Esophagus (tissue), 2 donors: ENCODE measurements around the gene PLEKHG3. TPM values are rescaled to one million over a fixed set of nuclear protein-coding genes. Genes with fewer than 3 reads are reported as not detected.

Experiments used
- H3K27ac ChIP-seq, 2 donors: one replicate each; pipeline ENCODE4 v1.5.1; 2013; ENCODE audit warnings: low read depth in 2 of 2, mild to moderate bottlenecking in 2 of 2, inconsistent platforms in 1 of 2, low read length in 1 of 2, moderate library complexity in 1 of 2
- H3K27me3 ChIP-seq, 2 donors: one replicate each; pipeline ENCODE4 v1.6.1; 2013; ENCODE audit warnings: low read length in 2 of 2, control low read depth in 1 of 2, mild to moderate bottlenecking in 1 of 2; ENCODE audit not compliant: insufficient read depth in 2 of 2, control insufficient read depth in 1 of 2
- H3K36me3 ChIP-seq, 2 donors: one replicate each; pipeline ENCODE4 v1.6.1; 2013; ENCODE audit warnings: low read length in 1 of 2; ENCODE audit not compliant: control insufficient read depth in 2 of 2, insufficient read depth in 2 of 2
- H3K4me1 ChIP-seq, 2 donors: one replicate each; pipeline ENCODE4 v1.6.1; 2013; ENCODE audit warnings: low read length in 1 of 2; ENCODE audit not compliant: control insufficient read depth in 2 of 2, insufficient read depth in 2 of 2
- H3K4me3 ChIP-seq, 2 donors: one replicate each; pipeline ENCODE4 v1.5.1; 2013; ENCODE audit warnings: low read length in 2 of 2, mild to moderate bottlenecking in 2 of 2, low read depth in 1 of 2, moderate library complexity in 1 of 2
- H3K9me3 ChIP-seq, 2 donors: one replicate each; pipeline ENCODE4 v1.6.1; 2013; ENCODE audit warnings: mild to moderate bottlenecking in 2 of 2, low read depth in 1 of 2, low read length in 1 of 2, moderate library complexity in 1 of 2; ENCODE audit not compliant: control insufficient read depth in 2 of 2, insufficient read depth in 1 of 2
- WGBS, 2 donors: extraction: QIAGEN DNeasy Blood & Tissue Kit; methylation state at CpG; one replicate each; pipeline ENCODE4 v1.1.7; 2013; 5-methylcytosine and 5-hydroxymethylcytosine counted together
- polyA plus RNA-seq, 2 donors: library from polyadenylated mRNA; stranded (reverse); fragments of 200-250 nt; gene quantifications; one replicate each; pipeline ENCODE4 v1.2.3, GENCODE V29; 2013
- donor health status: healthy with polysubstance abuse.
- donor health status: Bipolar disorder and iron deficiency.

Gene PLEKHG3
- polyA plus RNA-seq, 2 donors: 23.1 to 27.1 TPM

DNA sequence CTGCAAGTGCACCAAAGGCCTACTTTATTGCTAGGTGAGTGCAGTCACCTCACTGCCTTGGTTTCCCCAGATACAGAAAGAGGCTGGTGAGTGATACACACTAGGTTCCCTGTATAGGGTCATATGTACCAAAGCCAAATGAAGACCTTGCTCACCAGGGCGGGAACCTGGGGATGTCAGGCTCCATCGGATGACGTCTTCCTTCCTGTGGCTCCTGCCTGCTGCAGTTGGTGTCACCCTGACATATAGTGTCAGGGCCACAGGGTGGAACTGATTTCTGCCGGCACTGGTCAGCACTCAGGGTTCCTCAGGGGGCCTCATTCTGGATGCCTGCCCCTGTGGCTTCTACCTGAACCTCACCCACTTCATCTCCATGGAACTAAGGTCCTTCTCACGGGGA is 43.1 kb downstream of the PLEKHG3 start:
- H3K27ac ChIP-seq: no peak overlapping the region
- WGBS, 2 donors: 83 to 86% methylated on average over 5 of the region's 5 CpGs

DNA sequence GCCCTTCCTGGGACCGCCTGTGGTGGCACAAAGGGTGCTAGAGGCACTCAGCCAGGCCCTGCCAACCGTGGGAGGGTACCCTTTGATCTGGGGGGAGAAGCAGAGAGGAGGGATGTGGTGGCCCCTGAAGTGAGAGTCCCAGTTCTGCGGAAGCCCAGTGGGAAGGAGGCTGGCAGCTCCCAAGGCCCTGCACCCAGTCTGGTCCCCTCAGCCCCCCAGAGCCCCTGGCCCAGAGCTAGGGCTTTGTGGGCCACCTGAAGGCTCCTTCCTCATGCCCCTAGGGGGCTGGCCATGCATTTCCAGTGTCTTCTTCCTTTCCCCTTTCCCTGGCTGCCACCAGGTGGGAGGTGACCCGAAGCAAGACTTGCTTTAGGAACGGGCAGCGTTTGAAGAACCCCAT is 44.3 kb downstream of the PLEKHG3 start:
- Histone ChIP-seq H3K36me3 (peaks cover 9 to 34% of the 10 kb centered on the region in 2 donors), H3K4me3 (no peak overlapping the region), H3K27ac (no peak overlapping the region), H3K4me1 (peaks cover 0 to 3% of the 10 kb centered on the region in 2 donors), H3K27me3 (no peaks in the 10 kb centered on the region), H3K9me3 (no peaks in the 10 kb centered on the region)
- 83 to 87% methylated on average over 6 of the region's 6 CpGs for WGBS, 2 donors

More for the DNA sequence above, 43.1 kb downstream of the PLEKHG3 start:
- Histone ChIP-seq H3K4me1 (peaks cover 0 to 3% of the 10 kb centered on the region in 2 donors), H3K9me3 (no peaks in the 10 kb centered on the region), H3K4me3 (no peak overlapping the region), H3K36me3 (peaks cover 20 to 45% of the 10 kb centered on the region in 2 donors), H3K27me3 (no peaks in the 10 kb centered on the region)

DNA sequence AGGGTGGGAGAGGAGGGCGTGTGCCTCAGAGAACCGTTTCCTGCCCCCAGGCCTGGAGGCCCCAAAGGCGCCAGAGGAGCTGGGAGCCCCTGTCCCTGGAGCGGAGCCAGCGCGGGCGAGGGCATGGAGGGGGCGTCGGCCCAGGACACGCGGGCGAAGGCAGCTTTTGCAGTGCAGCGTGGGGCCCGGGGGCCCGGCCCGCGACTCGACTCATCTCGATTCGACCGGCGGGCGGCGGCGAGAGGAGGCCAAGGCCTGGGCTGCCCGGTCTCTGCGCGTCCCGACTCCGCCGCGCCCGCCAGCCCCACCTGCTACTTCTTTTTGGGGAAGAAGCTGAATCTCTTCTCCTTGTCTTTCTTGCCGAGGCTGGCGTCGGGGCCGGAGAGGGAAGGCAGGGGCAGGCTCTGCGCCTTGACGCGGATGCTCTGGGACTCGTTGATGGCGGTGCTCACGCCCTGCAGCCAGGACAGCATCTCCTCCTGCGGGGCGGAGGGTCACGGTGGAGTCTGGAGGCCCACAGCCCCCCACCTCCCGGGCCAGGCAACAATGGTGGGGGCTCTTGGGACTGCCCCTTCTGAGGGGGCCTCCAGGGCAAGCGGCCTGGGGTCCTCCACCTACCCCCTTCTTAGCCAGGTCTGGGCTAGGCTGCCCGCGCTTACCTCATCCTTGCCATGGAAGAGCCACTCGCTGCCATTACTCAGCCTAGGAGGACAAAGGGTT is 44.9 kb downstream of the PLEKHG3 start:
- H3K27ac ChIP-seq: no peak overlapping the region
- WGBS, 2 donors: 91 to 93% methylated on average over 48 to 51 of the region's 51 CpGs
- H3K4me1 ChIP-seq: peaks cover 0 to 3% of the 10 kb centered on the region in 2 donors
- no peaks in the 10 kb centered on the region for H3K9me3 ChIP-seq
- H3K4me3 ChIP-seq: no peak overlapping the region
- H3K27me3 ChIP-seq: no peaks in the 10 kb centered on the region
- peaks cover 6 to 28% of the 10 kb centered on the region in 2 donors for H3K36me3 ChIP-seq

DNA sequence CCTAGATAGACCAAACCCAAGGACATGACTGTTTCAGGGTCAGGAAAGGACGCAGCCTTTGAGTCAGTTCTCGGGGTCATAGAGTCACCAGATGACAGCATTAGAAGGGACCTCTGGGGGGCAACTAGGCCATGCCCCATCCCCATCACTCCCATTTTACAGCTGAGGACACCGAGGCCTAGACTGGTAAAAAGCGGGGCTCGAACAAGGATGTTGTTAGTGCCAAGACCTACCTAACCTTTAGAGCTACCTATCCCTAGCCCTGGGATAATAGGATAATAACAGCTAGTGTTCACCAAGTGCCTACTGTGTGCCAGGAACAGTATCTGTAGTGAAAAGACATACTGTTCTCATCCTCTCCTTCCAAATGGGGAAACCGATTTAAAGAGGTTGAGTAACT is 48.7 kb downstream of the PLEKHG3 start:
- peaks cover 2 to 6% of the 10 kb centered on the region in 2 donors for H3K36me3 ChIP-seq
- no peak overlapping the region for H3K4me3 ChIP-seq
- H3K27ac ChIP-seq: no peak overlapping the region
- peaks cover 2 to 5% of the 10 kb centered on the region in 2 donors for H3K4me1 ChIP-seq
- no peaks in the 10 kb centered on the region for H3K27me3 ChIP-seq
- H3K9me3 ChIP-seq: no peaks in the 10 kb centered on the region
- 93 to 96% methylated on average over 6 of the region's 6 CpGs for WGBS, 2 donors

DNA sequence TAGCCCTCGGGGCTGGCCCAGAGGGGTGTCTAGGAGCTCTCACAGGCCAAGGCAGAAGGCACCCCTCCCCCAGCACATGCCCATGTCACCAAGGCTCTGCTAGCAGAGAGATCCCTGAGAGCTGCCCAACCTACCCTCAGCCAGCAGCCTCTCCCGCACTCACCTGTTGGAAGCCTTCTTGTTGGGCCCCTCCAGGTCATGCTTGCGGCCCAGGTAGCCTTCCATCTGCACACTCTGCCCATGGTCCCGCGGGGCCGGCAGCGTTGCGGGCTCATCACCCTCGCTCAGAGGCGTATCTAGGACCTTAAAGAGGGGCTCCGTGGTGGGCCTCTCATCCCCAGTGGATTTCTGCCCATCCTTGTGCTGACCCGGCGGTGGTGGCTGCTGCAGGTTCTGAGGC is 49.1 kb downstream of the PLEKHG3 start:
- Histone ChIP-seq H3K9me3 (no peaks in the 10 kb centered on the region), H3K27me3 (no peaks in the 10 kb centered on the region), H3K4me1 (peaks cover 4 to 10% of the 10 kb centered on the region in 2 donors), H3K4me3 (no peak overlapping the region), H3K36me3 (peaks cover 0 to 5% of the 10 kb centered on the region in 2 donors), H3K27ac (no peak overlapping the region)
- 95% methylated on average over 13 of the region's 13 CpGs for WGBS, 2 donors

DNA sequence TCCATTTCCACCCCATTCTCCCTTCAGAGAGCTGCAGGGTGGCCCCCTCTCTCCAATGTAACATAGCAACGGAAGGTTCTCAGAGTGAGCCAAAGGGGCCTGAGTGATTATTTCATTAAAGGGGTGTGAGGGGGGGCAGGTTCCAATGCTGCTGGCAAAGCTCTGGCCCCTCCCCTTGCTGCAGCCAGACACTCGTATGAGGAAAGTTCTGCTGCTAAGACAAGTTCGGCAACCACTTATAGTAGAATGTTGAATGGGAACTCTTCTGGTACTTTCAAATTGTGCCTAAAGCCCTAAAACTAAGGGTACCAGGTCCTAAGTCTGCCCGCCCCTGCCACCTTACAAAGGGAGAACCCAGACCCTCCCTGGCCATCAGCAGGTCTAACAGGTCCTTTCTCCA is 49.8 kb downstream of the PLEKHG3 start:
- H3K4me1 ChIP-seq: peaks cover 5 to 10% of the 10 kb centered on the region in 2 donors
- no peak overlapping the region for H3K4me3 ChIP-seq
- H3K9me3 ChIP-seq: no peaks in the 10 kb centered on the region
- no peak overlapping the region for H3K27ac ChIP-seq
- WGBS, 2 donors: 87 to 88% methylated on average over 4 of the region's 4 CpGs
- H3K36me3 ChIP-seq: peaks cover 0 to 3% of the 10 kb centered on the region in 2 donors
- no peaks in the 10 kb centered on the region for H3K27me3 ChIP-seq

DNA sequence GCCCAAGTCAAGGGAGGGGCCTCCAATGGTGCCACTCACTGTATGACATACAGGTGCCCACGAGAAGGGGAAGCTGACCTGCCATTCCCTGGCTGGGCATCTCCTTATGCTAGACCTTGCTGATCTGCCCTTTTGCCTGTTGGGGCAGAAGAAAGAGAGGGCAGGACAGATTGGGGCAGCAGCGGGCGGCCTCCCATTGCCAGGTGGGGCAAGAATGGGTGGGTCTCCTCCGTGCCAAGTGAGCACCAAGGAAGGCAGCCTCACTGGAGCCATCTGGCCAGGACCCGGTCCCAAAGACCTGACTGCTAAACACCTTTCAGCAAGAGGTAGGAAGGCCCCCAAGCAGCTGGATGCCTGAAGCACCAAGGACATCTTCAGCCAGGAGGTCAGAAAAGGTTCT is 50.5 kb downstream of the PLEKHG3 start:
- Histone ChIP-seq H3K4me1 (peaks cover 8 to 11% of the 10 kb centered on the region in 2 donors), H3K27me3 (no peaks in the 10 kb centered on the region), H3K9me3 (no peaks in the 10 kb centered on the region), H3K4me3 (no peak overlapping the region), H3K27ac (no peak overlapping the region), H3K36me3 (peaks cover 0 to 3% of the 10 kb centered on the region in 2 donors)
- 76 to 77% methylated on average over 5 of the region's 5 CpGs for WGBS, 2 donors

DNA sequence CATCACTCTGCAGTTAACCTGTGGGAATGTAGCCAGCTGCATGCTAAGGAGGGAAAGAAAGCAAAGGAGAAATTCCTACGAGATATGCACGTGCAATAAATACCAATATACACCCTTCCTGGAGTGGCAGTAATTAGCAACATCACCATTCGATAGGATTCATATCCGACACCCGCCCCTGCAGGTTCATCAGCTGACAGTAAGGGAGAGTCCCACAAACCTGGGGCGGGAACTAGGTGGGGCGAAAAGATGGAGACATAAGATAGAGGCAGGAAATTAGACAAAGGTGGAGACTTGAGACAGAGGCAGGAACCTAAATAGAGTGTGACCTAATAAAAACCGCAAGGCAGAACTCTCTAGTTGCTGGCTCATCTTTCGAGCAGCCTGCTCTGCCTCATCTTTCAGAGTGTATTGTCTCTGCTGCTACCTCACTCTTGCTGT is 51.6 kb downstream of the PLEKHG3 start:
- 39 to 45% methylated on average over 9 of the region's 9 CpGs for WGBS, 2 donors
- H3K27me3 ChIP-seq: no peaks in the 10 kb centered on the region
- no peaks in the 10 kb centered on the region for H3K36me3 ChIP-seq
- H3K4me3 ChIP-seq: no peak overlapping the region
- no peaks in the 10 kb centered on the region for H3K9me3 ChIP-seq
- no peak overlapping the region for H3K27ac ChIP-seq
- H3K4me1 ChIP-seq: peaks cover 8 to 13% of the 10 kb centered on the region in 2 donors

DNA sequence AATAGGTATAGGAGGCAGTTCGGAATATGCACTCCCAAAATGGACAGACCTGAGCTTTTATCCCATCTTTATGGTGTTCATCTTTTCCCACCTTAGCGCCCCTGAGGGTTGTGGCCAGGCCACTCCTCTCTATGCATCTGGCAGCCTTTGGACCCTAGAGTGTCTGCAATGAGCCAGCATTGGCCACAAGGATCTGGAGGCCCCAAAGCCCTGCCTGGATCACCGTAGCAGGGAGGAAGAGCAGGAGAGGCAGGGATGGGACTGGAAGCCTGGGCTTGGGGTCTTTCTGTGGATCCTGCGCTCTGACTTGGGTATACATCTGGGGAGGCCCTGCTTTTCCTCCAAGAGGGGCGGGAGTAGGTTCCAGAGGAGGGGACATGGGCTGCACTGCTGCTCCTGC is 52.5 kb downstream of the PLEKHG3 start:
- Histone ChIP-seq H3K9me3 (no peaks in the 10 kb centered on the region), H3K27ac (no peak overlapping the region), H3K36me3 (no peaks in the 10 kb centered on the region), H3K27me3 (no peaks in the 10 kb centered on the region), H3K4me1 (peaks cover 8 to 18% of the 10 kb centered on the region in 2 donors), H3K4me3 (no peak overlapping the region)
- WGBS, 2 donors: 92 to 93% methylated on average over 5 of the region's 5 CpGs

DNA sequence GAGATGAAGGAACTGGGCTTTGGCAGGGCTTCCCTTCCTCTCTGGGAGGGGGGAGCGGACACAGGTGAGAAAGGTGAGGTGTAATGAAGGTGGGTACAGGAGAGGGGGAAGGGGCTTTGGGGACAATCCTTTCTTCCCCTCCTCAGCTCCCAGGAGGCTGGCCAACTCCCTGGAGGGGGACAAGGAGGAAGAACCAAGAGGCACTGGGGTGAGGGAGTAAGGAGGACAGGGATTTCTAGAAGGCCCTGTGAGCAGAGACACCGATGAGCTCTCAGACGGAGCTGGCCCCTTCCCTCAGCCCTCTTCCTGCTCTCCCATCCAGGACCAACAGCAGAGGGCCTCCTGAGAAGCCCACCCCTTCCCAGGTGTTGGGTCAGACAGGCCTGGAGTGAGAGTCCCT is 53.4 kb downstream of the PLEKHG3 start:
- H3K27ac ChIP-seq: peak overlapping the region in 1 of 2 donors; percentile 37
- no peak overlapping the region for H3K4me3 ChIP-seq
- H3K27me3 ChIP-seq: no peaks in the 10 kb centered on the region
- H3K4me1 ChIP-seq: peaks cover 8 to 23% of the 10 kb centered on the region in 2 donors
- WGBS, 2 donors: 71 to 83% methylated on average over 3 of the region's 3 CpGs
- H3K36me3 ChIP-seq: no peaks in the 10 kb centered on the region
- H3K9me3 ChIP-seq: no peaks in the 10 kb centered on the region
